ENCODE results near the gene LCOR. TPM values are rescaled to one million over a fixed set of nuclear protein-coding genes. Genes with fewer than 3 reads are reported as not detected.

Gene LCOR
- total and polyA plus RNA-seq, 8 donors: 4.5 to 34.2 (median 19.5) TPM

GRCh38 chr10:96820765-96821164 is 11.3 kb upstream of the LCOR start:
- TF ChIP-seq, protein P1, sequence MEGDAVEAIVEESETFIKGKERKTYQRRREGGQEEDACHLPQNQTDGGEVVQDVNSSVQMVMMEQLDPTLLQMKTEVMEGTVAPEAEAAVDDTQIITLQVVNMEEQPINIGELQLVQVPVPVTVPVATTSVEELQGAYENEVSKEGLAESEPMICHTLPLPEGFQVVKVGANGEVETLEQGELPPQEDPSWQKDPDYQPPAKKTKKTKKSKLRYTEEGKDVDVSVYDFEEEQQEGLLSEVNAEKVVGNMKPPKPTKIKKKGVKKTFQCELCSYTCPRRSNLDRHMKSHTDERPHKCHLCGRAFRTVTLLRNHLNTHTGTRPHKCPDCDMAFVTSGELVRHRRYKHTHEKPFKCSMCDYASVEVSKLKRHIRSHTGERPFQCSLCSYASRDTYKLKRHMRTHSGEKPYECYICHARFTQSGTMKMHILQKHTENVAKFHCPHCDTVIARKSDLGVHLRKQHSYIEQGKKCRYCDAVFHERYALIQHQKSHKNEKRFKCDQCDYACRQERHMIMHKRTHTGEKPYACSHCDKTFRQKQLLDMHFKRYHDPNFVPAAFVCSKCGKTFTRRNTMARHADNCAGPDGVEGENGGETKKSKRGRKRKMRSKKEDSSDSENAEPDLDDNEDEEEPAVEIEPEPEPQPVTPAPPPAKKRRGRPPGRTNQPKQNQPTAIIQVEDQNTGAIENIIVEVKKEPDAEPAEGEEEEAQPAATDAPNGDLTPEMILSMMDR (IDR thresholded peaks at IDR 0.05): no peak
- Histone ChIP-seq H3K9me3 (no peaks in the 10 kb centered on the region), H3K27me3 (no peaks in the 10 kb centered on the region), H3K27ac (no peak overlapping the region), H3K4me1 (no peaks in the 10 kb centered on the region), H3K36me3 (no peaks in the 10 kb centered on the region), H3K4me3 (no peak overlapping the region)
- intact Hi-C loops (cut with DNase I): no loop called here
- WGBS, 2 donors: 50 to 62% methylated on average over 5 of the region's 5 CpGs
- FAIRE-seq: no peak
- no peak for ATAC-seq
- no peak for DNase-seq

DNA sequence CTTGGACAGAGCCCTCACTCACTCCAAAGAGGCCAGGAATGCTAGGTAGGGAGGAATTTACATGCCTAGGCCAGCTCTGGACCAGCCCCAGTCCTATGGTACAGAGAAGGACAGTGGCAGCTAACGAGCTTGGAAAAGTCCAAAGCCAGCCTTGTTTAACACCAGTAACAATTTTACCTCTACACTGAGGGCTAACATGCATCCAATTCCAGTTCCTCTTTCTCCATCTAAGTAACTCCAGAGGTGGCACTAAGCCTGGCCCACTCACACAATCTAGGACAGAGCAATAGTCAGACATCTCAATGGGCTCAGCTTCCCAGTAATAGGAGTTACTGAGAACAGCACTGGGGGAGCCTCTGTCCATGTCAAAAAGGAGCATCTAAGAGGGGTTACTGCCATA is 5.7 kb upstream of the LCOR start:
- Histone ChIP-seq H3K27ac (no peak overlapping the region), H3K36me3 (no peaks in the 10 kb centered on the region), H3K9me3 (no peaks in the 10 kb centered on the region), H3K27me3 (no peaks in the 10 kb centered on the region), H3K4me1 (peaks cover 0 to 7% (median 4%) of the 10 kb centered on the region in 3 donors), H3K4me3 (no peak overlapping the region)
- TF ChIP-seq, protein P1 (IDR thresholded peaks at IDR 0.05): no peak
- DNase-seq (no peak), ATAC-seq (no peak), FAIRE-seq (no peak)
- intact Hi-C loops (cut with DNase I): no loop called here
- 88 to 94% methylated on average over 1 of the region's 1 CpG for WGBS, 2 donors

DNA sequence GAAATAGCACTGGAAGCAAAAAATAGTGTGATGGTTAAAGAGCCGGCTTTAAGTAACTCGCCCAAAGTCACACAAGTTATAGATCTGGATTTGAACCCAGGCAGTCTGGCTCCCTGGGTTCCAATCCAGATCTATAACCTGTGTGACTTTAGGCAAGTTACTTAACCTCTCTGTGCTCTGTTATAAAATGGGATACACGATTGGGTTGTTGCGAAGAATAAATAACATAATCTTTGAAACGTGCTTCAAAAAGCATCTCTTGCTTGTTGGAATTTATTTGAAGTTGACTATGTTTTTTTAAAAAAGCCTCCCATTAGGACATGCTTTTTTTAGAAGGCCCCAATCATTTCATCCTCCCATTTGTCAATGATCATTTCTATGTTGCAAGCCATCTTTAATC is 3.5 kb upstream of the LCOR start:
- ATAC-seq: no peak
- TF ChIP-seq, protein P1 (IDR thresholded peaks at IDR 0.05): no peak
- H3K9me3 ChIP-seq: no peaks in the 10 kb centered on the region
- peaks cover 0 to 8% (median 4%) of the 10 kb centered on the region in 3 donors for H3K4me1 ChIP-seq
- H3K4me3 ChIP-seq: no peak overlapping the region
- WGBS, 2 donors: 83 to 84% methylated on average over 5 of the region's 5 CpGs
- H3K27me3 ChIP-seq: no peaks in the 10 kb centered on the region
- intact Hi-C loops (cut with DNase I): no loop called here
- no peak for FAIRE-seq
- H3K27ac ChIP-seq: no peak overlapping the region
- no peaks in the 10 kb centered on the region for H3K36me3 ChIP-seq
- no peak for DNase-seq

- WGBS, 2 donors: 88 to 90% methylated on average over 5 of the region's 5 CpGs
These were observed 2.9 kb upstream of the LCOR start for GRCh38 chr10:96829029-96829773.

More at GRCh38 chr10:96829029-96829773, 2.9 kb upstream of the LCOR start:
- no peak overlapping the region for H3K27ac ChIP-seq
- intact Hi-C loops (cut with DNase I): no loop called here
- peaks cover 0 to 8% (median 5%) of the 10 kb centered on the region in 3 donors for H3K4me1 ChIP-seq
- H3K27me3 ChIP-seq: no peaks in the 10 kb centered on the region
- DNase-seq (no peak), FAIRE-seq (no peak), ATAC-seq (no peak)
- H3K9me3 ChIP-seq: no peaks in the 10 kb centered on the region
- TF ChIP-seq, protein P1 (IDR thresholded peaks at IDR 0.05): no peak
- H3K36me3 ChIP-seq: no peaks in the 10 kb centered on the region
- no peak overlapping the region for H3K4me3 ChIP-seq
